AG10803 (cell line): ENCODE measurements around the gene PBX1.

Experiments
- DNase-seq: peaks from one replicate; pipeline ENCODE4 v3.0.0; 2010; ENCODE audit warnings: low read depth
- H3K4me3 ChIP-seq: 2 replicates; pipeline ENCODE4 v1.5.1; 2011; ENCODE audit warnings: mild to moderate bottlenecking, low read length, control low read depth
- CTCF ChIP-seq: conservative IDR thresholded peaks from 2 replicates; pipeline ENCODE4 v1.5.1; 2011; ENCODE audit warnings: mild to moderate bottlenecking, low read length, control low read depth, inconsistent platforms

Gene PBX1

GRCh38 chr1:164583835-164584539 lies 25.0 kb downstream of the PBX1 start:
- DNase-seq: no peak
- H3K4me3 ChIP-seq: no peak overlapping the region
- no peak for TF ChIP-seq CTCF

- no peak for DNase-seq
- TF ChIP-seq CTCF: no peak
- no peak overlapping the region for H3K4me3 ChIP-seq
Observed at GRCh38 chr1:164586591-164586990, 27.6 kb downstream of the PBX1 start.

- no peak for DNase-seq
- no peak overlapping the region; the same call in 1 of the 2 replicates for H3K4me3 ChIP-seq
- TF ChIP-seq CTCF: no peak
Observed at GRCh38 chr1:164587617-164588501, 28.9 kb downstream of the PBX1 start.

- H3K4me3 ChIP-seq: peak overlapping the region; percentile 41
- peak; percentile 78 for DNase-seq
- no peak for TF ChIP-seq CTCF
Observed at GRCh38 chr1:164588516-164589341, 29.7 kb downstream of the PBX1 start.

GRCh38 chr1:164589408-164589807 lies 30.4 kb downstream of the PBX1 start:
- no peak for DNase-seq
- H3K4me3 ChIP-seq: no peak overlapping the region
- TF ChIP-seq CTCF: no peak

- H3K4me3 ChIP-seq: no peak overlapping the region
- TF ChIP-seq CTCF: no peak
- no peak for DNase-seq
Observed at GRCh38 chr1:164589961-164590507, 31.1 kb downstream of the PBX1 start.
